Measurements from ENCODE around the gene MRPS25.

DNA sequence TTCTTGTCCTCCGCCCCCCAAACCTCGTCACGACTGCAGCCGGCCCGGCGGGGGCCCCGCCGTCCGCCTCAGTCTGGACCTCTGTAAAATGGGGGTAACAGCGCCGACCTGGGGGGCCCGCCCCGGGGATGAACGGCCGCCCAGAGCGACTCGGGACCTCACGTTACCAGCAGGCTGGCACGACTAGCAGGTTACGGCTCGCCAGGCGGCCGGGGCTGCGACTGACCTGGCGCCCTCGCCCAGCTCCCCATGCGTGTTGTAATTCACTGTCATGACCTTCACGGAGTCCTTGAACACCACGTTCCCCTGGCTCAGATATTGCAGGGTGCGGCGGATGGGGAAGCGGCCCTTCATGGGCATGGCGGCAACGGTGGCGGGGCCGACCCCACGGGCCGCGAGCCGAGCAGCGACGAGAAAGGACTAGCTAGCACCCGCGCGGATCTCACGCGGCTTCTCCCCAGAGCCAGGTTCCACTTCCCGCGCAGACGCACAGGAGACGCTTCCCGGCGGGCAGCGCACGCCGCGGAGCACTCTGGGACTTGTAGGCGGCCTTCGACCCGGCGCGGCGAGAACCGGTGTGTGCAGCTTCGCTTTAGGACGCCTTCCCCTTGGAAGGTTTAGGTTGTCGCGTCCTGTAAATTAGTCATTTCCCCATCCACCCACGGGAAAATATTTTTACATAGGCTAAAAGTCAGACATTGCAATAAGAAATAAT lies at the start of gene MRPS25:
- TF ChIP-seq POLR2A (IDR thresholded peaks at IDR 0.05; ENCODE audit: low read depth, low read length) (peak; percentile 97), POLR2AphosphoS5 (IDR thresholded peaks at IDR 0.05; ENCODE audit: low read depth, low read length) (peak; percentile 97)

Measured in GM12892 (cell line).